ENCODE data around the gene SORBS2.

The SORBS2 gene

DNA sequence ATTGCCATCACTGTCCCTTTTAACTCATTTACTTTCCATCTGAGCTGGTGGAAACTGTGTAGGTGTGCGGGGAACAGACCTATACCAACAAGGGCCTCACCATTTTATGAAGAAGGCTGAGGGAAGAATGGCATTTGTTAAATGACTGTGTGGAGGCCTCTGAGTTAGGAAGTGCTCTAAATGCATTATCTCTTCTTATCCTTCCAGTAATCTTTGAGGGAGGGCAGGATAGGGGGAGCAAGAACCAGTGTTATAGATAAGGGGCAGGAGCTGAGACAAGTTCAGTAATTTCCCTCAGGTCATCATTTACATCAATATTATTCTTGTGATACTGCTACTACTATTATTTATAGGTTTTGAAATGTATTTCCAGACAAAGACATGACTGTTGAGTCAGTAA is 154.3 kb downstream of the SORBS2 start:
- no peak overlapping the region for H3K4me3 ChIP-seq (ENCODE audit: low read length)
- H3K9ac ChIP-seq (ENCODE audit: low read length) = no peak overlapping the region
- no peaks in the 10 kb centered on the region for H3K36me3 ChIP-seq (replicated peaks; ENCODE audit: low read depth, low read length)
- H4K20me1 ChIP-seq (ENCODE audit: insufficient read depth, low read length) = no peaks in the 10 kb centered on the region
- no peaks in the 10 kb centered on the region for H3K27me3 ChIP-seq (ENCODE audit: low read depth, low read length)
- no peaks in the 10 kb centered on the region for H3K79me2 ChIP-seq (ENCODE audit: low read length)
- no peaks in the 10 kb centered on the region for H3K4me1 ChIP-seq (ENCODE audit: low read length)
- TF ChIP-seq EZH2phosphoT487 (IDR thresholded peaks at IDR 0.05; ENCODE audit: low read depth) = no peak
- TF ChIP-seq, protein P1, sequence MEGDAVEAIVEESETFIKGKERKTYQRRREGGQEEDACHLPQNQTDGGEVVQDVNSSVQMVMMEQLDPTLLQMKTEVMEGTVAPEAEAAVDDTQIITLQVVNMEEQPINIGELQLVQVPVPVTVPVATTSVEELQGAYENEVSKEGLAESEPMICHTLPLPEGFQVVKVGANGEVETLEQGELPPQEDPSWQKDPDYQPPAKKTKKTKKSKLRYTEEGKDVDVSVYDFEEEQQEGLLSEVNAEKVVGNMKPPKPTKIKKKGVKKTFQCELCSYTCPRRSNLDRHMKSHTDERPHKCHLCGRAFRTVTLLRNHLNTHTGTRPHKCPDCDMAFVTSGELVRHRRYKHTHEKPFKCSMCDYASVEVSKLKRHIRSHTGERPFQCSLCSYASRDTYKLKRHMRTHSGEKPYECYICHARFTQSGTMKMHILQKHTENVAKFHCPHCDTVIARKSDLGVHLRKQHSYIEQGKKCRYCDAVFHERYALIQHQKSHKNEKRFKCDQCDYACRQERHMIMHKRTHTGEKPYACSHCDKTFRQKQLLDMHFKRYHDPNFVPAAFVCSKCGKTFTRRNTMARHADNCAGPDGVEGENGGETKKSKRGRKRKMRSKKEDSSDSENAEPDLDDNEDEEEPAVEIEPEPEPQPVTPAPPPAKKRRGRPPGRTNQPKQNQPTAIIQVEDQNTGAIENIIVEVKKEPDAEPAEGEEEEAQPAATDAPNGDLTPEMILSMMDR (IDR thresholded peaks at IDR 0.05; ENCODE audit: low read depth, low read length) = no peak
- no peaks in the 10 kb centered on the region for H3K9me3 ChIP-seq (ENCODE audit: insufficient read depth, low read length)
- no peak overlapping the region for H3K4me2 ChIP-seq (ENCODE audit: low read length)
- no peak overlapping the region for H2AFZ ChIP-seq (ENCODE audit: low read depth, low read length)
- H3K27ac ChIP-seq (ENCODE audit: low read length) = no peak overlapping the region

DNA sequence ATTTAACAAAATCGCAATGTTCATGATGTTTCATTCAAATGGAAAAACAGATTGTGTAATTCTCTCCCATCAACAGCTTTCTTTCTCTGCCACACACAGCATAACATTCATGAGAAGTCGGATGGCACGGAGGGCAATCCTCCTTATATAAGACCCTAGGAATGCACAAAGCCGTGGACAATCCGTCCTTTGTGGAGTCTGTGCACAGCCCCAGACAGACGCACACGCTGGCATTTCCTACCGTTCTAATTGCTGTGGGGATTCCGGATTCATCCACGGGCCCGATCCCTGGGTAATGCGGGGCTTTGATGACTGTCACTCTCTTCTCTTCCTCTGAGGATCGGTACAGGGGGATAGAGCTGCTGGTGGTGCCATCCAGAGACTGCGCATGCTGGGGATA is 154.8 kb downstream of the SORBS2 start:
- H3K9me3 ChIP-seq (ENCODE audit: insufficient read depth, low read length) = no peaks in the 10 kb centered on the region
- no peaks in the 10 kb centered on the region for H4K20me1 ChIP-seq (ENCODE audit: insufficient read depth, low read length)
- no peak overlapping the region for H3K4me2 ChIP-seq (ENCODE audit: low read length)

DNA sequence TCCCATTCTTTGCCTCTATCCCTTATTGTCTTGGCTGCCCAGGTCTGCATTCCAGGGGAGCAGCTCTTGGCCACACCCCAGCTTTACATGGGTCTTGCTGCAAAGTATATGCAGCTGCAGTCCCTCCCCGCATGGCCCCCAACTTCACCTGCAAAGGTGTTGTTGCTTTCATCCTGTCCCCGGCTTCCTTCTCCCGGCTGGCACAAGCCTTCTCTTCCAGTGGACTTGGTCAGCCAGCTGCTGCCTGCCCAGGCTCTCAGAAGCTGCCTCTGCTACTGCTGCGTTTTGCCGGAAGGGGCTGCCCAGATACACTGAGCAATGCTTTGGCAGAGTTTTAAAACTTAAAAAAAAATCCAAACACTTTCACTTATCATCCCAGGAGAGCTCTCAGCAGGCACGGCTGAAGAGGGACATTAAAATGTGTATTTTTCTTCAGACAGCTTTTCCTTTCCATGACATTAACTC is 155.5 kb downstream of the SORBS2 start:
- no peaks in the 10 kb centered on the region for H3K9me3 ChIP-seq (ENCODE audit: insufficient read depth, low read length)
- H3K4me3 ChIP-seq (ENCODE audit: low read length) = no peak overlapping the region
- H3K79me2 ChIP-seq (ENCODE audit: low read length) = no peaks in the 10 kb centered on the region
- no peak overlapping the region for H3K27ac ChIP-seq (ENCODE audit: low read length)
- H3K4me2 ChIP-seq (ENCODE audit: low read length) = no peak overlapping the region
- no peak overlapping the region for H3K9ac ChIP-seq (ENCODE audit: low read length)
- no peak overlapping the region for H2AFZ ChIP-seq (ENCODE audit: low read depth, low read length)
- no peaks in the 10 kb centered on the region for H4K20me1 ChIP-seq (ENCODE audit: insufficient read depth, low read length)
- TF ChIP-seq, protein P1 (IDR thresholded peaks at IDR 0.05; ENCODE audit: low read depth, low read length) = no peak
- no peak for TF ChIP-seq EZH2phosphoT487 (IDR thresholded peaks at IDR 0.05; ENCODE audit: low read depth)
- no peaks in the 10 kb centered on the region for H3K36me3 ChIP-seq (replicated peaks; ENCODE audit: low read depth, low read length)
- H3K4me1 ChIP-seq (ENCODE audit: low read length) = no peaks in the 10 kb centered on the region
- no peaks in the 10 kb centered on the region for H3K27me3 ChIP-seq (ENCODE audit: low read depth, low read length)

More for the DNA sequence above, 154.8 kb downstream of the SORBS2 start:
- no peak overlapping the region for H3K27ac ChIP-seq (ENCODE audit: low read length)
- H2AFZ ChIP-seq (ENCODE audit: low read depth, low read length) = no peak overlapping the region
- H3K9ac ChIP-seq (ENCODE audit: low read length) = no peak overlapping the region
- no peak for TF ChIP-seq EZH2phosphoT487 (IDR thresholded peaks at IDR 0.05; ENCODE audit: low read depth)
- H3K79me2 ChIP-seq (ENCODE audit: low read length) = no peaks in the 10 kb centered on the region
- H3K4me1 ChIP-seq (ENCODE audit: low read length) = no peaks in the 10 kb centered on the region
- no peaks in the 10 kb centered on the region for H3K36me3 ChIP-seq (replicated peaks; ENCODE audit: low read depth, low read length)
- no peak overlapping the region for H3K4me3 ChIP-seq (ENCODE audit: low read length)
- no peaks in the 10 kb centered on the region for H3K27me3 ChIP-seq (ENCODE audit: low read depth, low read length)

DNA sequence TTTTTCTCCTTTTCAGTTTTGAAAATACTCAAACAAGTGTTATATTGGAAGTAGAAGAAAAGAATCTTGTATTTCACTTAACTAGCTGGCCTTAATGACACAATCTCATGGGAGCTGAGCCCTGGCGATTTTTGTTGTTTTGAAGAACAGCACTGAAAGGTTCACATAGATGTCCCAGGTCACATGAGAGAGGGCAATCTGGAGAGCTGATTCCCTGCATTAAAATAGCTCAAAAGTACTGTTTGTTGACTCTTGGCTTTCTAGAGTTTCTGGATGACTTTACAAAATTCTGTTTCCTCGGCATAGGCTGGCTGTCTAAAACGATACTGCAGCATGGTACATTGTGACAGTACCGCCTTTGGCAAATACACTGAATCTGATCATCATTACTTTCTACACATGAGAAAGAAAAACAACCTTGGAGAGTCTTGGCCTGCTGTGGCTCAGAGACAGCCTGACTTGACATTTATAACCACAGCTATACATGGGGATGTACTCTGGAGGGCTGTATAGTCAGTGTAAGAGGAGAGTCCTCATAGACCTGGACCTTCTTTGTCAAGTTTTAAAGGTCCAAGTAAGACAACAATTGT is 156.9 kb downstream of the SORBS2 start:
- no peaks in the 10 kb centered on the region for H3K9me3 ChIP-seq (ENCODE audit: insufficient read depth, low read length)
- TF ChIP-seq, protein P1 (IDR thresholded peaks at IDR 0.05; ENCODE audit: low read depth, low read length) = no peak
- no peak for TF ChIP-seq EZH2phosphoT487 (IDR thresholded peaks at IDR 0.05; ENCODE audit: low read depth)
- H4K20me1 ChIP-seq (ENCODE audit: insufficient read depth, low read length) = no peaks in the 10 kb centered on the region
- H3K79me2 ChIP-seq (ENCODE audit: low read length) = no peaks in the 10 kb centered on the region
- H3K36me3 ChIP-seq (replicated peaks; ENCODE audit: low read depth, low read length) = no peaks in the 10 kb centered on the region
- no peak overlapping the region for H3K9ac ChIP-seq (ENCODE audit: low read length)
- no peaks in the 10 kb centered on the region for H3K4me1 ChIP-seq (ENCODE audit: low read length)
- no peak overlapping the region for H2AFZ ChIP-seq (ENCODE audit: low read depth, low read length)
- H3K4me2 ChIP-seq (ENCODE audit: low read length) = no peak overlapping the region
- no peak overlapping the region for H3K4me3 ChIP-seq (ENCODE audit: low read length)
- H3K27me3 ChIP-seq (ENCODE audit: low read depth, low read length) = no peaks in the 10 kb centered on the region
- H3K27ac ChIP-seq (ENCODE audit: low read length) = no peak overlapping the region
